Uterine smooth muscle cell (primary cell): ENCODE results near the gene GRAP. TPM values are rescaled to one million over a fixed set of nuclear protein-coding genes. Genes with fewer than 3 reads are reported as not detected.

Experiments
- total RNA-seq: library from RNA; depleted of rRNA; stranded (reverse); fragments of >200 nt; gene quantifications from 2 replicates; pipeline ENCODE4 v1.2.3, GENCODE V29; 2014

GRAP gene
- under 0.01 and 0.11 TPM in 2 replicates for total RNA-seq

DNA sequence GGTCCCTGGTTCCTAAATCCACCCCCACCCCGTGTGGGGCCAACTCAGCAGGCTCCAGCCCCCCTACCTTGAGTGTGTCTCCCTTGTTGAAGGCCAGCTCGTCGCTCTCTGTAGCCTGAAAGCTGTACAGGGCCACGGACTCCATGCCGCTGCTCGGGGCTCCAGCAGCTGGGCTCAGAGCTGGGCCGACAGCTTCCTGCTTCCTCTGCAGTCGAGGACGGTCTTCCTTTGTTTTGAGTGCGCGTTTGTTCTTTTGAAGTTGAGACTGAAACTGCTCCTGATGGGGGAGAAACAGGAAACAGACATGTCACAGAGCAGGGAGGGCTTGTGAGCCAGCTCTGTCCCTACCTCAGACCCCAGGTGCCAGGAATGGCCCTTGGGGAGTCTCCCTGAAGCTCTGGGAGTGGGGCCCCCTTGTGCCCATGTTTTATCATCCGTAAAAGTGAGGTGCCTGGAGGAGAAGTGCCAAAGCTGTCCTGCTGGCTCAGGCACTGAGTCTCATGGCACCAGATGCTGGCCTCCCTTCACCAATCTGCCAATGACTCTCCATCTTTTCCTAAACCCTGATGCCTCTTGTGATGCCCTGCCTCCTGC lies at the start of gene GRAP:
TSS of gene GRAP (minus strand) at position 176 of the 594 bp plus-strand sequence. CDS start at position 145, 31 bp downstream.

DNA sequence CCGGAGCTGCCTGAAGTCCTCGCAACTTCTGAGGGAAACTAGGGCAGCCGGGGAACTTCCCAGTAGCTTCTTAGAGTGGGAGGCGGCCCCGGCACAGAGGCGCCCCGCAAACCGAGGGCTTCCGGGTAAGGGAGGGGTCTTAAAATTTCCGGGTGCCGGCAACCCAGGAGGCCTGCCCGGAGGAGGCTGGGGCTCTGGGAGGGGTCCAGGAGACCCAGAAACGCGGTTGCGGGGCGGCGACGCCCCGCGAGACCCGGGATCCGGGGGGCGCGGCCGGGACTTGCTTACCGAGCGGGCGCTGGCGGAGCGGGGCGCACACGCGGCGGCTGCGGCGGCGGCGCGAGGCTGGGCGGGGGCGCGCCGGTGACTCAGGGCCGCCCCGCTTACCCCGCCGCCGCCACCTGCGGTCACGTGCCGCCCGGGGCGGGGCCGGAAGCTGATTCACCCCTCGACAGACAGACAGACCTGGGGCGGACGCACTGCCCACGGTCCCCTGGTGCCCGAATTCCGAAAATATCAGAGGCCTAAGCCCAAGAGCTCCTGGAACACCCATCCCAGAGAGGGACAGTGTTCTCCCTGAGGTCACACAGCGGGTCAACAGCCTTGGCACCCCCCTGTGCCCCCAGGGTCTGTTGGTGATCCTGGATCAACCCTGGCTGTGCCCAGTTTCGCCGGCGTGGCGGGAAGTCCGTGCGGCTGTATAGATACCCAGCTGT lies 42.2 kb downstream of the GRAP start, which contains the start of gene FAM83G:
TSS of gene FAM83G (minus strand) at position 344 of the 716 bp plus-strand sequence. CDS start 723 bp downstream, outside the sequence.

Other genes starting within 250 kb of the GRAP start
- gene PRPSAP2, start 188.8 kb downstream of the GRAP start, total RNA-seq, result 50.6 and 50.9 TPM in 2 replicates
- gene SLC5A10, start 94.8 kb downstream of the GRAP start, total RNA-seq, result under 0.01 TPM in 1 of 2 replicates, not detected in the other
- 19.1 and 22.4 TPM in 2 replicates for gene FAM83G, start 42.2 kb downstream of the GRAP start, total RNA-seq
- not detected in 2 replicates for gene GRAPL, start 80.6 kb upstream of the GRAP start, total RNA-seq
- gene EPN2, start 190.4 kb upstream of the GRAP start, total RNA-seq, result 29.2 and 34.2 TPM in 2 replicates